Kidney (tissue), 14 donors: Measurements from ENCODE around the gene EEFSEC. TPM values are rescaled to one million over a fixed set of nuclear protein-coding genes. Genes with fewer than 3 reads are reported as not detected.
A peak's percentile ranks its signal among the peaks of the same experiment; 100 is the strongest.

ENCODE experiments used
- DNase-seq, 5 donors: peaks; one replicate each; pipeline ENCODE4 v3.0.0-alpha.2; 2013 to 2020
- FAIRE-seq: peaks from 2 replicates; lab custom pipeline; 2012; peaks lifted over from hg19 to GRCh38; lab: Jason Lieb, UNC
- H3K27ac ChIP-seq, 2 donors: one replicate each; pipeline ENCODE4 v1.7.0; 2013; ENCODE audit warnings: low read depth in 2 of 2, low read length in 2 of 2, inconsistent platforms in 1 of 2
- H3K27me3 ChIP-seq: one replicate; pipeline ENCODE4 v1.7.1; 2013; ENCODE audit warnings: low read length, inconsistent platforms; ENCODE audit not compliant: control insufficient read depth, insufficient read depth
- H3K36me3 ChIP-seq, 3 donors: one replicate each; pipeline versions ENCODE4 v1.7.0 to v1.7.1; 2013; ENCODE audit warnings: low read length in 3 of 3, control low read depth in 1 of 3, inconsistent platforms in 1 of 3; ENCODE audit not compliant: insufficient read depth in 3 of 3, control insufficient read depth in 2 of 3
- H3K4me1 ChIP-seq, 3 donors: one replicate each; pipeline versions ENCODE4 v1.7.0 to v1.7.1; 2013; ENCODE audit warnings: low read length in 3 of 3, inconsistent platforms in 1 of 3, low read depth in 1 of 3; ENCODE audit not compliant: control insufficient read depth in 2 of 3, insufficient read depth in 2 of 3
- H3K4me3 ChIP-seq, 3 donors: one replicate each; pipeline versions ENCODE4 v1.7.0 to v1.8.1; 2013; ENCODE audit warnings: low read length in 3 of 3, control low read depth in 1 of 3, inconsistent platforms in 1 of 3
- H3K9ac ChIP-seq, 3 donors: one replicate each; pipeline versions ENCODE4 v1.7.0 to v1.7.1; 2013; ENCODE audit warnings: low read length in 3 of 3, control low read depth in 1 of 3, inconsistent platforms in 1 of 3
- H3K9me3 ChIP-seq, 3 donors: one replicate each; pipeline versions ENCODE4 v1.7.0 to v1.7.1; 2013; ENCODE audit warnings: low read length in 3 of 3, control low read depth in 1 of 3, inconsistent platforms in 1 of 3; ENCODE audit not compliant: control insufficient read depth in 2 of 3, insufficient read depth in 1 of 3
- CTCF ChIP-seq: IDR thresholded peaks from 3 replicates; pipeline ENCODE4 v1.5.1; 2012; ENCODE audit warnings: mild to moderate bottlenecking, moderate library complexity, borderline replicate concordance; ENCODE audit not compliant: insufficient read depth; ENCODE audit errors: extremely low read depth
- intact Hi-C: fragments of 100-400 bp; cut with DNase I; formaldehyde crosslinking; loops from one replicate; pipeline ENCODE4 v1.11.1; 2022
- polyA plus RNA-seq: library from polyadenylated mRNA; stranded (reverse); fragments of 350-450 nt; fragmentation: Illumina TruSeq; extraction: RNeasy Lipid Tissue Mini Kit (QIAGEN cat#74804); gene quantifications from one replicate; pipeline ENCODE4 v1.2.3, GENCODE V29; 2014; ENCODE audit warnings: low read depth, low replicate concordance; ENCODE audit not compliant: insufficient read depth
- total RNA-seq: library from RNA; stranded (reverse); fragmentation: NEBNext Ultra II Directional; extraction: Animal tissue kit (Norgen Biotek cat#: 25700); gene quantifications from one replicate; pipeline ENCODE4 v1.2.1, GENCODE V29; 2021
- donor health status: control.
- donor health status: control.
- donor health status: control.
- donor health status: control.
- donor health status: control.
- donor health status: DM: yes; HTN: yes; CAD: no.
- donor health status: Normal renal cell carcinoma (clear cell type).

The EEFSEC gene
- total and polyA plus RNA-seq, 2 donors from 2014 or later, result 15.2 to 23.2 TPM

GRCh38 chr3:128185630-128186447 is 32.6 kb downstream of the EEFSEC start:
- Histone ChIP-seq H3K9me3 (no peaks in the 10 kb centered on the region), H3K4me1 (peaks cover 0 to 9% (median 4%) of the 10 kb centered on the region in 3 donors), H3K27ac (no peak overlapping the region), H3K4me3 (no peak overlapping the region), H3K36me3 (no peaks in the 10 kb centered on the region), H3K27me3 (no peaks in the 10 kb centered on the region), H3K9ac (no peak overlapping the region)
- DNase-seq (no peak), FAIRE-seq (no peak)
- TF ChIP-seq CTCF, result no peak
- intact Hi-C loops, result no loop called here

- TF ChIP-seq CTCF, result no peak
- FAIRE-seq, result no peak
Measured at GRCh38 chr3:128187495-128187894, 34.2 kb downstream of the EEFSEC start.

GRCh38 chr3:128188326-128188725 is 35.0 kb downstream of the EEFSEC start:
- Histone ChIP-seq H3K9me3 (no peaks in the 10 kb centered on the region), H3K36me3 (no peaks in the 10 kb centered on the region), H3K4me3 (no peak overlapping the region), H3K27me3 (no peaks in the 10 kb centered on the region), H3K9ac (no peak overlapping the region), H3K4me1 (peaks cover 0 to 9% (median 4%) of the 10 kb centered on the region in 3 donors), H3K27ac (no peak overlapping the region)
- intact Hi-C loops, result no loop called here
- no peak for TF ChIP-seq CTCF
- DNase-seq, result peak in 3 of 5 donors; percentile 43 to 53 (median 49)
- FAIRE-seq, result no peak

More at GRCh38 chr3:128187495-128187894, 34.2 kb downstream of the EEFSEC start:
- no peaks in the 10 kb centered on the region for H3K9me3 ChIP-seq
- intact Hi-C loops, result no loop called here
- DNase-seq, result no peak
- no peaks in the 10 kb centered on the region for H3K36me3 ChIP-seq
- H3K27me3 ChIP-seq, result no peaks in the 10 kb centered on the region
- no peak overlapping the region for H3K27ac ChIP-seq
- peaks cover 0 to 9% (median 4%) of the 10 kb centered on the region in 3 donors for H3K4me1 ChIP-seq
- no peak overlapping the region for H3K9ac ChIP-seq
- no peak overlapping the region for H3K4me3 ChIP-seq
